Measurements from ENCODE around the gene ERP44.

GRCh38 chr9:100014846-100015245 is 84.0 kb downstream of the ERP44 start:
- TF ChIP-seq POLR2AphosphoS5 (IDR thresholded peaks at IDR 0.05) = no peak
- no peak for TF ChIP-seq CTCF (IDR thresholded peaks at IDR 0.05)

Data from suprapubic skin (tissue), 3 donors.